Kidney (tissue), 14 donors: ENCODE data around the gene CERK. TPM values are rescaled to one million over a fixed set of nuclear protein-coding genes. Genes with fewer than 3 reads are reported as not detected.

Source experiments
- DNase-seq, 5 donors: peaks; one replicate each; pipeline ENCODE4 v3.0.0-alpha.2; 2013 to 2020
- FAIRE-seq: peaks from 2 replicates; lab custom pipeline; 2012; peaks lifted over from hg19 to GRCh38; lab: Jason Lieb, UNC
- H3K27ac ChIP-seq, 2 donors: one replicate each; pipeline ENCODE4 v1.7.0; 2013; ENCODE audit warnings: low read depth in 2 of 2, low read length in 2 of 2, inconsistent platforms in 1 of 2
- H3K27me3 ChIP-seq: one replicate; pipeline ENCODE4 v1.7.1; 2013; ENCODE audit warnings: low read length, inconsistent platforms; ENCODE audit not compliant: control insufficient read depth, insufficient read depth
- H3K36me3 ChIP-seq, 3 donors: one replicate each; pipeline versions ENCODE4 v1.7.0 to v1.7.1; 2013; ENCODE audit warnings: low read length in 3 of 3, control low read depth in 1 of 3, inconsistent platforms in 1 of 3; ENCODE audit not compliant: insufficient read depth in 3 of 3, control insufficient read depth in 2 of 3
- H3K4me1 ChIP-seq, 3 donors: one replicate each; pipeline versions ENCODE4 v1.7.0 to v1.7.1; 2013; ENCODE audit warnings: low read length in 3 of 3, inconsistent platforms in 1 of 3, low read depth in 1 of 3; ENCODE audit not compliant: control insufficient read depth in 2 of 3, insufficient read depth in 2 of 3
- H3K4me3 ChIP-seq, 3 donors: one replicate each; pipeline versions ENCODE4 v1.7.0 to v1.8.1; 2013; ENCODE audit warnings: low read length in 3 of 3, control low read depth in 1 of 3, inconsistent platforms in 1 of 3
- H3K9ac ChIP-seq, 3 donors: one replicate each; pipeline versions ENCODE4 v1.7.0 to v1.7.1; 2013; ENCODE audit warnings: low read length in 3 of 3, control low read depth in 1 of 3, inconsistent platforms in 1 of 3
- H3K9me3 ChIP-seq, 3 donors: one replicate each; pipeline versions ENCODE4 v1.7.0 to v1.7.1; 2013; ENCODE audit warnings: low read length in 3 of 3, control low read depth in 1 of 3, inconsistent platforms in 1 of 3; ENCODE audit not compliant: control insufficient read depth in 2 of 3, insufficient read depth in 1 of 3
- CTCF ChIP-seq: IDR thresholded peaks from 3 replicates; pipeline ENCODE4 v1.5.1; 2012; ENCODE audit warnings: mild to moderate bottlenecking, moderate library complexity, borderline replicate concordance; ENCODE audit not compliant: insufficient read depth; ENCODE audit errors: extremely low read depth
- intact Hi-C: fragments of 100-400 bp; cut with DNase I; formaldehyde crosslinking; loops from one replicate; pipeline ENCODE4 v1.11.1; 2022
- polyA plus RNA-seq: library from polyadenylated mRNA; stranded (reverse); fragments of 350-450 nt; fragmentation: Illumina TruSeq; extraction: RNeasy Lipid Tissue Mini Kit (QIAGEN cat#74804); gene quantifications from one replicate; pipeline ENCODE4 v1.2.3, GENCODE V29; 2014; ENCODE audit warnings: low read depth, low replicate concordance; ENCODE audit not compliant: insufficient read depth
- total RNA-seq: library from RNA; stranded (reverse); fragmentation: NEBNext Ultra II Directional; extraction: Animal tissue kit (Norgen Biotek cat#: 25700); gene quantifications from one replicate; pipeline ENCODE4 v1.2.1, GENCODE V29; 2021
- donor health status: control.
- donor health status: control.
- donor health status: control.
- donor health status: control.
- donor health status: control.
- donor health status: DM: yes; HTN: yes; CAD: no.
- donor health status: Normal renal cell carcinoma (clear cell type).

Gene CERK
- total and polyA plus RNA-seq, 2 donors from 2014 or later, result 21.6 to 28.2 TPM

GRCh38 chr22:46639843-46640242 lies 98.2 kb downstream of the CERK start:
- Histone ChIP-seq H3K4me3 (no peak overlapping the region), H3K9me3 (no peaks in the 10 kb centered on the region), H3K9ac (no peak overlapping the region), H3K4me1 (peaks cover 0 to 10% (median 0%) of the 10 kb centered on the region in 3 donors), H3K27me3 (no peaks in the 10 kb centered on the region), H3K27ac (no peak overlapping the region), H3K36me3 (no peaks in the 10 kb centered on the region)
- intact Hi-C loops, result no loop called here
- no peak for DNase-seq
- FAIRE-seq, result no peak
- no peak for TF ChIP-seq CTCF

- no peak overlapping the region for H3K9ac ChIP-seq
- no peak overlapping the region for H3K4me3 ChIP-seq
- intact Hi-C loops, result no loop called here
- no peaks in the 10 kb centered on the region for H3K36me3 ChIP-seq
- no peaks in the 10 kb centered on the region for H3K9me3 ChIP-seq
- no peaks in the 10 kb centered on the region for H3K27me3 ChIP-seq
- no peak overlapping the region for H3K27ac ChIP-seq
- peaks cover 0 to 14% (median 2%) of the 10 kb centered on the region in 3 donors for H3K4me1 ChIP-seq
- no peak for FAIRE-seq
- TF ChIP-seq CTCF, result no peak
- DNase-seq, result peak in 1 of 5 donors; percentile 40
Measured at GRCh38 chr22:46638601-46639431, 99.2 kb downstream of the CERK start.

GRCh38 chr22:46637711-46638600 lies 100.1 kb downstream of the CERK start:
- DNase-seq (no peak), FAIRE-seq (no peak)
- H3K4me1 ChIP-seq, result peaks cover 0 to 14% (median 2%) of the 10 kb centered on the region in 3 donors
- no peak overlapping the region for H3K4me3 ChIP-seq
- no peaks in the 10 kb centered on the region for H3K36me3 ChIP-seq
- H3K9ac ChIP-seq, result no peak overlapping the region
- intact Hi-C loops, result no loop called here
- H3K9me3 ChIP-seq, result no peaks in the 10 kb centered on the region
- H3K27ac ChIP-seq, result no peak overlapping the region
- TF ChIP-seq CTCF, result no peak
- H3K27me3 ChIP-seq, result no peaks in the 10 kb centered on the region
